ENCODE results near the gene ERRFI1. TPM values are rescaled to one million over a fixed set of nuclear protein-coding genes. Genes with fewer than 3 reads are reported as not detected.

The ERRFI1 gene
- total RNA-seq, 1 donor from 2014 or later = 1.4 TPM

GRCh38 chr1:7989762-7990428, 36.2 kb downstream of the ERRFI1 start:
- no peak for ATAC-seq (ENCODE audit: low read depth)
- TF ChIP-seq CTCF (IDR thresholded peaks at IDR 0.05) = no peak
- Mint-ChIP-seq H3K36me3 (ENCODE audit: low read depth) (peaks cover 46% of the 10 kb centered on the region), H3K27ac (no peak overlapping the region), H3K4me3 (no peak overlapping the region), H3K9me3 (no peaks in the 10 kb centered on the region), H3K4me1 (peaks cover 12% of the 10 kb centered on the region), H3K27me3 (no peaks in the 10 kb centered on the region)
- CTCF ChIA-PET = no interaction called here
- intact Hi-C loops (cut with micrococcal nuclease) = no loop called here
- no peak for DNase-seq
- POLR2A ChIA-PET = interaction anchor here (0.7 kb wide), 1 partner anchor 895 kb away, joined by 5 read pairs; no protein-coding TSS in a partner anchor

GRCh38 chr1:7988576-7988975, 37.5 kb downstream of the ERRFI1 start:
- no peak overlapping the region for H3K27ac Mint-ChIP-seq
- ChIA-PET POLR2A (no interaction called here), CTCF (no interaction called here)
- H3K36me3 Mint-ChIP-seq (ENCODE audit: low read depth) = peaks cover 60% of the 10 kb centered on the region
- intact Hi-C loops (cut with micrococcal nuclease) = no loop called here
- DNase-seq (no peak), ATAC-seq (ENCODE audit: low read depth) (no peak)
- H3K4me3 Mint-ChIP-seq = no peak overlapping the region
- no peaks in the 10 kb centered on the region for H3K27me3 Mint-ChIP-seq
- TF ChIP-seq CTCF (IDR thresholded peaks at IDR 0.05) = no peak
- H3K4me1 Mint-ChIP-seq = peaks cover 3% of the 10 kb centered on the region
- H3K9me3 Mint-ChIP-seq = no peaks in the 10 kb centered on the region

- ChIA-PET CTCF (no interaction called here), POLR2A (interaction anchor here (0.7 kb wide), 1 partner anchor 337 kb away, joined by 13 read pairs; no protein-coding TSS in a partner anchor)
- DNase-seq (no peak), ATAC-seq (ENCODE audit: low read depth) (no peak)
- no peak for TF ChIP-seq CTCF (IDR thresholded peaks at IDR 0.05)
- H3K27me3 Mint-ChIP-seq = no peaks in the 10 kb centered on the region
- no peak overlapping the region for H3K27ac Mint-ChIP-seq
- H3K36me3 Mint-ChIP-seq (ENCODE audit: low read depth) = peaks cover 64% of the 10 kb centered on the region
- H3K9me3 Mint-ChIP-seq = no peaks in the 10 kb centered on the region
- intact Hi-C loops (cut with micrococcal nuclease) = no loop called here
- H3K4me1 Mint-ChIP-seq = peaks cover 2% of the 10 kb centered on the region
- H3K4me3 Mint-ChIP-seq = no peak overlapping the region
Measured at GRCh38 chr1:7987528-7987927, 38.6 kb downstream of the ERRFI1 start.

GRCh38 chr1:7985851-7986612, 40.1 kb downstream of the ERRFI1 start:
- peaks cover 6% of the 10 kb centered on the region for H3K4me1 Mint-ChIP-seq
- no peak for DNase-seq
- no peak for ATAC-seq (ENCODE audit: low read depth)
- ChIA-PET POLR2A (no interaction called here), CTCF (no interaction called here)
- TF ChIP-seq CTCF (IDR thresholded peaks at IDR 0.05) = no peak
- no peaks in the 10 kb centered on the region for H3K9me3 Mint-ChIP-seq
- no peak overlapping the region for H3K27ac Mint-ChIP-seq
- no peak overlapping the region for H3K4me3 Mint-ChIP-seq
- intact Hi-C loops (cut with micrococcal nuclease) = no loop called here
- H3K27me3 Mint-ChIP-seq = no peaks in the 10 kb centered on the region
- peaks cover 72% of the 10 kb centered on the region for H3K36me3 Mint-ChIP-seq (ENCODE audit: low read depth)

GRCh38 chr1:7984811-7985210, 41.3 kb downstream of the ERRFI1 start:
- ATAC-seq (ENCODE audit: low read depth) (no peak), DNase-seq (no peak)
- Mint-ChIP-seq H3K27me3 (no peaks in the 10 kb centered on the region), H3K9me3 (no peaks in the 10 kb centered on the region), H3K4me1 (peaks cover 6% of the 10 kb centered on the region), H3K36me3 (ENCODE audit: low read depth) (peaks cover 75% of the 10 kb centered on the region), H3K27ac (no peak overlapping the region), H3K4me3 (no peak overlapping the region)
- no peak for TF ChIP-seq CTCF (IDR thresholded peaks at IDR 0.05)
- CTCF ChIA-PET = interaction anchor here (1.4 kb wide), 1 partner anchor 10 kb away, joined by 6 read pairs; no protein-coding TSS in a partner anchor
- intact Hi-C loops (cut with micrococcal nuclease) = no loop called here
- POLR2A ChIA-PET = no interaction called here
